ENCODE data around the gene CASP3.

GRCh38 chr4:184614509-184614908, 34.7 kb downstream of the CASP3 start:
- TF ChIP-seq EZH2 (IDR thresholded peaks at IDR 0.05; ENCODE audit: low read length, missing control alignments), result no peak
- TF ChIP-seq, protein P1, sequence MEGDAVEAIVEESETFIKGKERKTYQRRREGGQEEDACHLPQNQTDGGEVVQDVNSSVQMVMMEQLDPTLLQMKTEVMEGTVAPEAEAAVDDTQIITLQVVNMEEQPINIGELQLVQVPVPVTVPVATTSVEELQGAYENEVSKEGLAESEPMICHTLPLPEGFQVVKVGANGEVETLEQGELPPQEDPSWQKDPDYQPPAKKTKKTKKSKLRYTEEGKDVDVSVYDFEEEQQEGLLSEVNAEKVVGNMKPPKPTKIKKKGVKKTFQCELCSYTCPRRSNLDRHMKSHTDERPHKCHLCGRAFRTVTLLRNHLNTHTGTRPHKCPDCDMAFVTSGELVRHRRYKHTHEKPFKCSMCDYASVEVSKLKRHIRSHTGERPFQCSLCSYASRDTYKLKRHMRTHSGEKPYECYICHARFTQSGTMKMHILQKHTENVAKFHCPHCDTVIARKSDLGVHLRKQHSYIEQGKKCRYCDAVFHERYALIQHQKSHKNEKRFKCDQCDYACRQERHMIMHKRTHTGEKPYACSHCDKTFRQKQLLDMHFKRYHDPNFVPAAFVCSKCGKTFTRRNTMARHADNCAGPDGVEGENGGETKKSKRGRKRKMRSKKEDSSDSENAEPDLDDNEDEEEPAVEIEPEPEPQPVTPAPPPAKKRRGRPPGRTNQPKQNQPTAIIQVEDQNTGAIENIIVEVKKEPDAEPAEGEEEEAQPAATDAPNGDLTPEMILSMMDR (conservative IDR thresholded peaks at IDR 0.05 in 1 of 2, IDR thresholded peaks at IDR 0.05 in 1 of 2; ENCODE audit: low read depth in 1 of 2, low read length in 2 of 2), result no peak
